ENCODE results near the gene ATP4B.

ATP4B gene

DNA sequence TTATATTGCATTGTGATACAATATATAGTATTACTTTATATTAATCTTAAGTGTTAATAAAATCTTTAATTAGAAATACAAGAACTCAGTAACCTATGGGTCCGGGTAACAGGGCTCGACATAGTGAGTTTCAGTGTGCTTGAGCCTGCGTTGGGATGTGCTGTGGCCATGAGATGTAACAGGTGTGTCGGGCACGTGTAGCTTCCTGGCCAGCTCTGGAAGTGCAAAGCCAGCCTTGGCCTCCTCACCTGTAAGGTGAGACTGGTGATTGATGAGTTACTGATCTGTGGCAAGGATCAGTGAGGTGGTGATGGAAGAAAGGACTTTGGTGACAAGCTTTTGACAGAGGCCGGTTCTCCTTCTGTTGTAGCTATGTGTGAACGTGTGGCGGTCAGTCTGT lies 19.2 kb downstream of the ATP4B start:
- Mint-ChIP-seq H3K27ac (no peak overlapping the region), H3K27me3 (no peaks in the 10 kb centered on the region), H3K4me1 (peaks cover 9% of the 10 kb centered on the region), H3K36me3 (ENCODE audit: low read depth) (peaks cover 65% of the 10 kb centered on the region), H3K4me3 (no peak overlapping the region), H3K9me3 (no peaks in the 10 kb centered on the region)
- ATAC-seq (no peak), DNase-seq (no peak)

- Mint-ChIP-seq H3K9me3 (no peaks in the 10 kb centered on the region), H3K36me3 (ENCODE audit: low read depth) (peaks cover 71% of the 10 kb centered on the region), H3K27ac (no peak overlapping the region), H3K27me3 (no peaks in the 10 kb centered on the region), H3K4me3 (no peak overlapping the region), H3K4me1 (peaks cover 11% of the 10 kb centered on the region)
- ATAC-seq, result no peak
- DNase-seq, result no peak
These were observed 19.7 kb downstream of the ATP4B start for GRCh38 chr13:113638173-113638746.

- Mint-ChIP-seq H3K27me3 (no peaks in the 10 kb centered on the region), H3K4me1 (peaks cover 17% of the 10 kb centered on the region), H3K9me3 (no peaks in the 10 kb centered on the region), H3K4me3 (no peak overlapping the region), H3K27ac (no peak overlapping the region), H3K36me3 (ENCODE audit: low read depth) (peaks cover 74% of the 10 kb centered on the region)
- ATAC-seq, result no peak
- no peak for DNase-seq
These were observed 20.5 kb downstream of the ATP4B start for GRCh38 chr13:113637262-113638160.

DNA sequence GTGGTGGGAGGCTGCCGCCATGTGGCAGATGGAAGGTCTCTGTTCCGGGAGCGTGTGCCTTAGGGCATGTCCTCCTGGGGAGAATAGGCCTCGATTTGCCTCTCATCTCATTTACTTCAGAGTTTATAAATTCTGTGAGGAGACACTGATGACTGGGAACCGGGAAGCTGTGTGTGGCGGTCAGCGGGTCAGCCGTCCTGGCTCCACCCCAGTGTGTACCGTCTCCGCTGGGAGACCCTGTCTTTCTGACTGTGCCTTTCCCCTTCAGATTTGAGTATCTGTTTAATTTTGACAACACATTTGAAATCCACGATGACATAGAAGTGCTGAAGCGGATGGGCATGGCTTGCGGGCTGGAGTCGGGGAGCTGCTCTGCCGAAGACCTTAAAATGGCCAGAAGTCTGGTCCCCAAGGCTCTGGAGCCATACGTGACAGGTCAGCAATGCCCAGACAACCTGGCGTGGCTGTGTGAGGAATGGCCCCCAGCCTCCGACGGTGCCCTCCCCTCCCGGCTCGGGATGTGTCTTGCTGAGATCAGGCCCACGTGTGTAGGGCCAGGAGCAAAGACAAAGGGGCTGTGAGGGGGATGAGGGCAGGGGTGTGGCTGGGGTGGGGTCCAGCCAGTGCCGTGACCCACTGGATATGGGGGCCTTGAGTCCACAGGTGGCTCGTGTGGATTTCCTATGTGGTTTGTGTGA lies 21.6 kb downstream of the ATP4B start:
- H3K4me1 Mint-ChIP-seq, result peaks cover 19% of the 10 kb centered on the region
- peaks cover 71% of the 10 kb centered on the region for H3K36me3 Mint-ChIP-seq (ENCODE audit: low read depth)
- DNase-seq (no peak), ATAC-seq (no peak)
- H3K9me3 Mint-ChIP-seq, result no peaks in the 10 kb centered on the region
- no peaks in the 10 kb centered on the region for H3K27me3 Mint-ChIP-seq
- no peak overlapping the region for H3K27ac Mint-ChIP-seq
- H3K4me3 Mint-ChIP-seq, result no peak overlapping the region

GRCh38 chr13:113635709-113636108 lies 22.3 kb downstream of the ATP4B start:
- H3K4me3 Mint-ChIP-seq, result no peak overlapping the region
- ATAC-seq (no peak), DNase-seq (no peak)
- H3K36me3 Mint-ChIP-seq (ENCODE audit: low read depth), result peaks cover 73% of the 10 kb centered on the region
- H3K9me3 Mint-ChIP-seq, result no peaks in the 10 kb centered on the region
- H3K4me1 Mint-ChIP-seq, result peaks cover 19% of the 10 kb centered on the region
- no peak overlapping the region for H3K27ac Mint-ChIP-seq
- H3K27me3 Mint-ChIP-seq, result no peaks in the 10 kb centered on the region

GRCh38 chr13:113635048-113635420 lies 23.0 kb downstream of the ATP4B start:
- no peak for ATAC-seq
- Mint-ChIP-seq H3K27me3 (no peaks in the 10 kb centered on the region), H3K27ac (peak overlapping the region; percentile 46), H3K36me3 (ENCODE audit: low read depth) (peaks cover 72% of the 10 kb centered on the region), H3K4me3 (no peak overlapping the region), H3K4me1 (peaks cover 19% of the 10 kb centered on the region), H3K9me3 (no peaks in the 10 kb centered on the region)
- no peak for DNase-seq

- ATAC-seq (no peak), DNase-seq (no peak)
- H3K27ac Mint-ChIP-seq, result peak overlapping the region; percentile 46
- peaks cover 71% of the 10 kb centered on the region for H3K36me3 Mint-ChIP-seq (ENCODE audit: low read depth)
- peaks cover 19% of the 10 kb centered on the region for H3K4me1 Mint-ChIP-seq
- H3K27me3 Mint-ChIP-seq, result no peaks in the 10 kb centered on the region
- no peaks in the 10 kb centered on the region for H3K9me3 Mint-ChIP-seq
- H3K4me3 Mint-ChIP-seq, result no peak overlapping the region
These were observed 23.5 kb downstream of the ATP4B start for GRCh38 chr13:113634279-113635047.

- ATAC-seq (peak; percentile 26), DNase-seq (no peak)
- peaks cover 21% of the 10 kb centered on the region for H3K4me1 Mint-ChIP-seq
- H3K27me3 Mint-ChIP-seq, result no peaks in the 10 kb centered on the region
- peaks cover 70% of the 10 kb centered on the region for H3K36me3 Mint-ChIP-seq (ENCODE audit: low read depth)
- H3K27ac Mint-ChIP-seq, result no peak overlapping the region
- H3K9me3 Mint-ChIP-seq, result no peaks in the 10 kb centered on the region
- no peak overlapping the region for H3K4me3 Mint-ChIP-seq
These were observed 24.5 kb downstream of the ATP4B start for GRCh38 chr13:113633485-113633873.

GRCh38 chr13:113632706-113633484 lies 25.1 kb downstream of the ATP4B start:
- no peak overlapping the region for H3K4me3 Mint-ChIP-seq
- H3K36me3 Mint-ChIP-seq (ENCODE audit: low read depth), result peaks cover 64% of the 10 kb centered on the region
- DNase-seq, result no peak
- peaks cover 21% of the 10 kb centered on the region for H3K4me1 Mint-ChIP-seq
- no peak for ATAC-seq
- no peak overlapping the region for H3K27ac Mint-ChIP-seq
- no peaks in the 10 kb centered on the region for H3K9me3 Mint-ChIP-seq
- no peaks in the 10 kb centered on the region for H3K27me3 Mint-ChIP-seq

GRCh38 chr13:113631341-113632095 lies 26.5 kb downstream of the ATP4B start:
- Mint-ChIP-seq H3K27ac (no peak overlapping the region), H3K27me3 (no peaks in the 10 kb centered on the region), H3K9me3 (no peaks in the 10 kb centered on the region), H3K36me3 (ENCODE audit: low read depth) (peaks cover 61% of the 10 kb centered on the region), H3K4me1 (peaks cover 21% of the 10 kb centered on the region), H3K4me3 (no peak overlapping the region)
- DNase-seq (no peak), ATAC-seq (no peak)

DNA sequence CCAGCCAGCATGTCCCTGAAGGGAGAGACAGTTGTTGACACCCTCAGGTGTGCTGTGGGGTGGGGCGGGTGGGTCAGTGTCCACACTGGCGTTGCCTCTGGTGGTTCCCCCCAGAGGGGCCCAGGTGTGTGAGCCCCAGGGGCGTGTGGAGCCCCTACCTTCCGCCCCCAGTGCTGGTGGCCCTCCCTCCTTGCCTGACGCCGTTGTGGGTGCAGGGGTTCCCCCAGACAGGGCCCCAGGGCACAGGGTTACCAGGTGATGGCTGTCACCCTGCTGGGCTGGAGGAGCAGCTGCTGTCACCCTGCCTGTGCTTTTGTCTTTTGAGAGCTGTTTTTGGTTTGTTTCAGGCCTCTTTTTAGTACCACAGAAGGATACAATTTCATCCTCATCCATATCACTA lies 27.2 kb downstream of the ATP4B start:
- H3K9me3 Mint-ChIP-seq, result no peaks in the 10 kb centered on the region
- ATAC-seq (no peak), DNase-seq (no peak)
- no peak overlapping the region for H3K27ac Mint-ChIP-seq
- H3K4me1 Mint-ChIP-seq, result peaks cover 21% of the 10 kb centered on the region
- no peaks in the 10 kb centered on the region for H3K27me3 Mint-ChIP-seq
- peaks cover 58% of the 10 kb centered on the region for H3K36me3 Mint-ChIP-seq (ENCODE audit: low read depth)
- H3K4me3 Mint-ChIP-seq, result no peak overlapping the region

- peaks cover 21% of the 10 kb centered on the region for H3K4me1 Mint-ChIP-seq
- H3K27ac Mint-ChIP-seq, result no peak overlapping the region
- no peaks in the 10 kb centered on the region for H3K27me3 Mint-ChIP-seq
- ATAC-seq (no peak), DNase-seq (no peak)
- no peak overlapping the region for H3K4me3 Mint-ChIP-seq
- peaks cover 57% of the 10 kb centered on the region for H3K36me3 Mint-ChIP-seq (ENCODE audit: low read depth)
- no peaks in the 10 kb centered on the region for H3K9me3 Mint-ChIP-seq
These were observed 27.7 kb downstream of the ATP4B start for GRCh38 chr13:113630296-113630695.

DNA sequence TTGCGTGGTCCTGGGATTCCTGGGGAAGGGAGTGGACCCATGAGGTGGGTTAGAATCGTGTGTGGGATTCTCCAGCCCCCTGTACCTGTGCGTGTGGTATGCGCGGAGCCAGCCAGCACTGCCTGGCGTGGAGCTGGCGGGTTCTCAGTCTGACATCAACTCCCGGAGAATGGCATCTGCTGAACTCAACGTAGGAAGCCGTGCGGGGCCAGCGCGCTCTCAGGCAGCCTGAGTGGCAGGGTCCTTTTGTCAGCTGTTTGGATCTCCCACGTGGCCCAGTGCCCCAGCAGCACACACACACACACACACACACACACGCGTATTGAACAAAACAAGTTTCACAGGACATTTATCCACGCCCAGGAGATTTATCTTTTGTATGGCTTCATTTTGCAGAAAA lies 28.1 kb downstream of the ATP4B start:
- Mint-ChIP-seq H3K27me3 (no peaks in the 10 kb centered on the region), H3K9me3 (no peaks in the 10 kb centered on the region), H3K4me1 (peaks cover 21% of the 10 kb centered on the region), H3K27ac (no peak overlapping the region), H3K36me3 (ENCODE audit: low read depth) (peaks cover 59% of the 10 kb centered on the region), H3K4me3 (no peak overlapping the region)
- DNase-seq, result no peak
- no peak for ATAC-seq

Data from activated naive CD8-positive, alpha-beta T cell treated with anti-CD3 and anti-CD28 coated beads, Interleukin-2, amount 50 U/mL, for 24 hours (primary cell).